SU-DHL-6 (cell line): ENCODE data around the gene ZBTB7B.
"Not testable (repeated sequence)": the region's sequence is repeated elsewhere in the genome, so short reads cannot be mapped to it uniquely, and the experiment has no call there.

Experiments used
- H2AFZ ChIP-seq: fragments of 200-600 bp; sonication (generic); 2 replicates; pipeline ENCODE4 v1.6.1; 2014; ENCODE audit warnings: low read depth, mild to moderate bottlenecking, moderate library complexity, mixed read lengths, antibody characterized with exemption, low read length; ENCODE audit not compliant: severe bottlenecking
- H3F3A ChIP-seq: fragments of 200-600 bp; shearing (Covaris generic); 2 replicates; pipeline ENCODE4 v1.6.0; 2016; ENCODE audit warnings: antibody characterized with exemption, mild to moderate bottlenecking; ENCODE audit not compliant: insufficient read depth
- H3K27ac ChIP-seq: fragments of 200-600 bp; sonication (generic); 2 replicates; pipeline ENCODE4 v1.5.1; 2016; ENCODE audit warnings: low read depth, mild to moderate bottlenecking, low read length, moderate library complexity, mixed read lengths
- H3K27me3 ChIP-seq: fragments of 200-600 bp; sonication (generic), shearing (Covaris generic); 2 replicates; pipeline ENCODE4 v1.6.0; 2014; ENCODE audit warnings: mild to moderate bottlenecking, low read length
- H3K36me3 ChIP-seq: fragments of 200-600 bp; sonication (generic); 2 replicates; pipeline ENCODE4 v1.6.1; 2014; ENCODE audit warnings: mild to moderate bottlenecking, low read length, mixed read lengths
- H3K4me2 ChIP-seq: fragments of 300-600, 200-600 bp; shearing (Covaris generic), sonication (generic); 2 replicates; pipeline ENCODE4 v1.6.0; 2014; ENCODE audit warnings: low read length, low read depth, mild to moderate bottlenecking; ENCODE audit not compliant: poor library complexity, severe bottlenecking
- H3K4me3 ChIP-seq: fragments of 200-600 bp; sonication (generic); 2 replicates; pipeline ENCODE4 v1.5.1; 2014; ENCODE audit warnings: antibody characterized with exemption, low read length, mild to moderate bottlenecking, mixed read lengths; ENCODE audit not compliant: insufficient read depth, poor library complexity, severe bottlenecking
- H3K79me2 ChIP-seq: fragments of 200-600 bp; sonication (generic); 2 replicates; pipeline ENCODE4 v1.6.1; 2014; ENCODE audit warnings: mild to moderate bottlenecking, low read length, moderate library complexity; ENCODE audit not compliant: insufficient read depth
- H3K9ac ChIP-seq: fragments of 200-600 bp; sonication (generic); 2 replicates; pipeline ENCODE4 v1.7.0; 2014; ENCODE audit warnings: mild to moderate bottlenecking, low read length
- H3K9me2 ChIP-seq: fragments of 200-600 bp; sonication (generic); replicated peaks from 2 replicates; pipeline ENCODE4 v1.6.1; 2014; ENCODE audit warnings: low read length; ENCODE audit not compliant: insufficient read depth
- H3K9me3 ChIP-seq: fragments of 200-600 bp; sonication (generic); 2 replicates; pipeline ENCODE4 v1.6.1; 2014; ENCODE audit warnings: low read length, mixed read lengths; ENCODE audit not compliant: insufficient read depth
- H4K20me1 ChIP-seq: fragments of 200-600 bp; sonication (generic); 2 replicates; pipeline ENCODE4 v1.6.1; 2014; ENCODE audit warnings: low read depth, mild to moderate bottlenecking, antibody characterized with exemption, low read length, moderate library complexity, mixed read lengths
- EZH2phosphoT487 ChIP-seq: fragments of 200-600 bp; sonication (generic), shearing (Covaris generic); conservative IDR thresholded peaks from 2 replicates; pipeline ENCODE4 v1.6.1; 2018; ENCODE audit warnings: mild to moderate bottlenecking, antibody characterized with exemption, low read length, moderate library complexity, mixed read lengths
- TF ChIP-seq, protein P1 (sequence below): fragments of 200-600 bp; sonication (generic); IDR thresholded peaks from one replicate; pipeline ENCODE4 v1.5.1; 2017; ENCODE audit warnings: antibody characterized with exemption, mild to moderate bottlenecking, low read length, moderate library complexity; ENCODE audit not compliant: insufficient read depth, poor library complexity, severe bottlenecking

ZBTB7B gene

DNA sequence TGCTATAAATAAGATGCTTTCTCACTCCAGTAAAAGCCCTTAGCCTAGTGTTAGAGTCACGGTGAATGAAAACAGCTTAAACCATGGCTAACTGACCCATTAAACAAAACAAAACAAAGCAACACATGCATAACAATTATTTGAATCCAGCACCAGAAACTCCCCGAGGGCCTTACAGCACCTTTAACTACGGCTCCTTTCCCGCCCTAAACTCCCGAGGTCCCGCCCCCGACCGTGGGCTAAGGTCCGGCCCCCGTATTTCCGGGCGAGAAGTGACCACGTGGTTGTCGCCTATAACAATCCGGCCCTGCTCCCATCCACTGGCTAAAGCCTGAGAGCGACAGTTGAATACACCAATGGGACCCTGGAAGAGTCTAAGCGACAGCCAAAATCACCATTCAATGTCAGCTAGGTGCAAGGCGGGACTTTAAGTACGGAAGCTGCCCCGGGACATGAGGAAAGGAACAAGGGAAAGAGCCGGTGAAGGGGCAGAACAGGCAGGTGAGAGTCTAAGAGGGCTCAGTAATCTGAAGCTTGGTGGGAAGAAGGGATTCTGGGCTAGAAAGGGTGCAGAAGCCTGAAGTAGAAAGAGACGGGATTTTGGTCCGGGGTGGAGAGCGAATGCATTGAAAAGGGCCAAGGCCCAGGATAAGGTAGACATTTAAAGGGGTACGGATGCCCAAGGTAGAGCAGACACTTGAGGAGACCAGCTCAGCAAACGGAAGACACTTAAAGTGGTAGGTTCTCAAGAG, 19.5 kb upstream of the ZBTB7B start, which contains the start of gene FLAD1:
TSS of gene FLAD1 (plus strand) at position 448 of the 752 bp plus-strand sequence. CDS start 351 bp downstream, outside the sequence.
- H2AFZ ChIP-seq, result peak within 1 kb of the TSS; percentile 73
- no peaks in the 10 kb centered on the region for H3K9me3 ChIP-seq
- H3K36me3 ChIP-seq, result peaks cover 6% of the 10 kb centered on the region
- no peak for TF ChIP-seq EZH2phosphoT487
- TF ChIP-seq, protein P1, sequence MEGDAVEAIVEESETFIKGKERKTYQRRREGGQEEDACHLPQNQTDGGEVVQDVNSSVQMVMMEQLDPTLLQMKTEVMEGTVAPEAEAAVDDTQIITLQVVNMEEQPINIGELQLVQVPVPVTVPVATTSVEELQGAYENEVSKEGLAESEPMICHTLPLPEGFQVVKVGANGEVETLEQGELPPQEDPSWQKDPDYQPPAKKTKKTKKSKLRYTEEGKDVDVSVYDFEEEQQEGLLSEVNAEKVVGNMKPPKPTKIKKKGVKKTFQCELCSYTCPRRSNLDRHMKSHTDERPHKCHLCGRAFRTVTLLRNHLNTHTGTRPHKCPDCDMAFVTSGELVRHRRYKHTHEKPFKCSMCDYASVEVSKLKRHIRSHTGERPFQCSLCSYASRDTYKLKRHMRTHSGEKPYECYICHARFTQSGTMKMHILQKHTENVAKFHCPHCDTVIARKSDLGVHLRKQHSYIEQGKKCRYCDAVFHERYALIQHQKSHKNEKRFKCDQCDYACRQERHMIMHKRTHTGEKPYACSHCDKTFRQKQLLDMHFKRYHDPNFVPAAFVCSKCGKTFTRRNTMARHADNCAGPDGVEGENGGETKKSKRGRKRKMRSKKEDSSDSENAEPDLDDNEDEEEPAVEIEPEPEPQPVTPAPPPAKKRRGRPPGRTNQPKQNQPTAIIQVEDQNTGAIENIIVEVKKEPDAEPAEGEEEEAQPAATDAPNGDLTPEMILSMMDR, result no peak
- H3K9ac ChIP-seq, result peak within 1 kb of the TSS; percentile 92
- H3K4me3 ChIP-seq, result peak within 1 kb of the TSS; percentile 84
- peak within 1 kb of the TSS; percentile 77 for H3K27ac ChIP-seq
- H3K79me2 ChIP-seq, result peaks cover 33% of the 10 kb centered on the region
- no peaks in the 10 kb centered on the region for H4K20me1 ChIP-seq
- peak within 1 kb of the TSS; percentile 100 for H3K4me2 ChIP-seq
- H3K27me3 ChIP-seq, result no peaks in the 10 kb centered on the region
- no peaks in the 10 kb centered on the region for H3K9me2 ChIP-seq
- H3F3A ChIP-seq, result peaks cover 19% of the 10 kb centered on the region

DNA sequence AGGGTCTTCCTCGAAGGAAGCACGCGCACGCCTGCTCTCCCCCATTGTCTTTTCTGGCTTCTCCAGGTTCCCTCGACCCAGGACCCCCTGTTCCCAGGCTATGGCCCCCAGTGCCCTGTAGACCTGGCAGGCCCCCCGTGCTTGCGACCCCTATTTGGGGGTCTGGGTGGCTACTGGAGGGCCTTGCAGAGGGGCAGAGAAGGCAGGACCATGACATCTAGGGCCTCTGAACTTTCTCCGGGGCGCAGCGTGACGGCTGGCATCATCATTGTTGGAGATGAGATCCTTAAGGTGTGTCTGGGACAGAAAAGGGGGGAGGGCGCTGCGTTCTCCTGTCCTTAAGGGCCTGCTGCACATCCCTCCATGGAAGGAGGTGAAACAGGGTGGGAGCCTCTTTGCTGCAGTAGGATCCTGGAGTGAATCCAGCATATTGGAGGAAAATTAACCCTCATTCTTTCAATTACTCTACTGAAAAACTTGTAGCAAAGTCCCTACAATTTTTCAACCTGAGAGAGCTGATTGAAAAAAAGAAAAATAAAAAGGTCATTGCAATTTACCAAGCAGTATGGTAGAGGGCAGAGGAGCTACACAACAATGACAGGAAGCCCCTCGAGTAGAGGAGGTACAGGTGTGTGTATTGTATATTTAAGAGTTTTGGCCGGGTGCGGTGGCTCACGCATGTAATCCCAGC, 18.7 kb upstream of the ZBTB7B start:
- H2AFZ ChIP-seq, result no peak overlapping the region
- no peaks in the 10 kb centered on the region for H3K9me2 ChIP-seq
- H3K9ac ChIP-seq, result peak overlapping the region; percentile 92
- peaks cover 30% of the 10 kb centered on the region for H3K79me2 ChIP-seq
- peak overlapping the region; percentile 100 for H3K4me2 ChIP-seq
- peaks cover 14% of the 10 kb centered on the region for H3F3A ChIP-seq
- peak overlapping the region; percentile 54 for H3K27ac ChIP-seq
- peak overlapping the region; percentile 84 for H3K4me3 ChIP-seq
- H3K9me3 ChIP-seq, result no peaks in the 10 kb centered on the region
- no peaks in the 10 kb centered on the region; the same call in 1 of the 2 replicates for H4K20me1 ChIP-seq
- TF ChIP-seq, protein P1, result peak; percentile 16
- no peak for TF ChIP-seq EZH2phosphoT487
- no peaks in the 10 kb centered on the region for H3K27me3 ChIP-seq
- H3K36me3 ChIP-seq, result peaks cover 2% of the 10 kb centered on the region; the same call in 1 of the 2 replicates

DNA sequence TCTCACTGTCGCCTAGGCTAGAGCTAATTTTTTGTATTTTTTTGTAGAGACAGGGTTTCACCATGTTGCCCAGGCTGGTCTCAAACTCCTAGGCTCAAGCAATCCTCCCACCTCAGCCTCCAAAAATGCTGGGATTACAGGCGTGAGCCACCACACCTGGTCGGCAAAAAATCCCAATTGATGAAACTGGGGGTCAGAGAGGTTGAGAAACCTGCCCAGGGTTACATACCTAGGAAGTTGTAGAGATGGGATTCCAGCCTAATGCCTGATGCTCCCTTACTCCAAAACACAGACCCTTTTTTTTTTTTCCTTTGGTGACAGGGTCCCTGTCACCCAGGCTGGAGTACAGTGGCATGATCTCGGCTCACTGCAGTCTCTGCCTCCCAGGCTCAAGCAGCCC, 15.9 kb upstream of the ZBTB7B start:
- not testable (repeated sequence) for H3K9me3 ChIP-seq, H3K27ac ChIP-seq, H3K9ac ChIP-seq, H3K27me3 ChIP-seq, H3K36me3 ChIP-seq, H2AFZ ChIP-seq, H3K4me2 ChIP-seq, H4K20me1 ChIP-seq, H3K4me3 ChIP-seq, H3K9me2 ChIP-seq, H3F3A ChIP-seq
- H3K79me2 ChIP-seq, result peaks cover 30% of the 10 kb centered on the region

DNA sequence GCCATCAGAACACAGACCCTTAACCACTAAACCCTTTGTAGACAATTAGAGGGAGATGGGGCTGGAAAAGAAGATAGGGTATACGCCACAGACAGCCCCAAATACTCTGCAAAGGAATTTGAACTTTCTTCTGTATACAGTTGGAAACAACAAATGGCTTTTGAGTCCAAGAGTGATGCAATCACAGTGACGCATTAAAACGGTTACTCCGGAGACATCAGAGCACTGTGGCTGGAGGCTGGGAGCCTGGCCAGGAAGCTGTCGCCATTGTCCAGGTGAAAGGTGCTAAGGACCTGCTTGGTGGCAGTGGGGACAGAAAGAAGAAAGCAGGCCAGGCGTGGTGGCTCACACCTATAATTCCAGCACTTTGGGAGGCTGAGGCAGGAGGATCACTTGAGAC, 15.3 kb upstream of the ZBTB7B start:
- H3K36me3 ChIP-seq, result no peaks in the 10 kb centered on the region
- H3K27me3 ChIP-seq, result no peaks in the 10 kb centered on the region
- no peak overlapping the region for H3K9ac ChIP-seq
- H2AFZ ChIP-seq, result no peak overlapping the region
- no peaks in the 10 kb centered on the region for H3K9me3 ChIP-seq
- H3K9me2 ChIP-seq, result no peaks in the 10 kb centered on the region
- no peak overlapping the region for H3K4me3 ChIP-seq
- H3K79me2 ChIP-seq, result peaks cover 25% of the 10 kb centered on the region
- no peak overlapping the region for H3K27ac ChIP-seq
- H4K20me1 ChIP-seq, result no peaks in the 10 kb centered on the region; the same call in 1 of the 2 replicates
- H3F3A ChIP-seq, result peaks cover 8% of the 10 kb centered on the region; the same call in 1 of the 2 replicates
- TF ChIP-seq, protein P1, result no peak
- no peak for TF ChIP-seq EZH2phosphoT487
- no peak overlapping the region for H3K4me2 ChIP-seq
